ENCODE measurements around the gene DUSP3. TPM values are rescaled to one million over a fixed set of nuclear protein-coding genes. Genes with fewer than 3 reads are reported as not detected.
"Not testable (repeated sequence)": the region's sequence is repeated elsewhere in the genome, so short reads cannot be mapped to it uniquely, and the experiment has no call there.

The DUSP3 gene
- total RNA-seq, 1 donor from 2014 or later = 77.5 TPM

DNA sequence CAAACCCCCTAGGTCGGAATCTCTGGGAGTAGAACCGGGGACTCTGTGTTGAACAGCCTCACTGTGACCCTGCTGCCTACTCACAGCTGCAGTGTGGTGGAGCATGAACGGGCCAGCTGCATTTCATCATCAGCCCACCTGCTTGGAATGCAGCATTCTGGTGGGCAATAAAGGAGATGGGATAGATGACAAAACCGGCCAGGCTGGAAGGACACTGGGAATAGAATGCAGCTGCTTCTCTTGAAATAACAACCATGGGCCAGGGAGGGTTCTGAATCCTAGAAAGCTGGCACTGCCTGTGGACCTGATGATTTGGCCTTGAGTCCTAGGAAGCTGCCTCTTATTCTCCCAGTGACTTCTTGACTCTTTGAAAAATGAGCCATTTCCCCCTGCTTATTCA is 25.0 kb upstream of the DUSP3 start:
- no peak for DNase-seq (ENCODE audit: extremely low read depth, low read depth, low spot score)

DNA sequence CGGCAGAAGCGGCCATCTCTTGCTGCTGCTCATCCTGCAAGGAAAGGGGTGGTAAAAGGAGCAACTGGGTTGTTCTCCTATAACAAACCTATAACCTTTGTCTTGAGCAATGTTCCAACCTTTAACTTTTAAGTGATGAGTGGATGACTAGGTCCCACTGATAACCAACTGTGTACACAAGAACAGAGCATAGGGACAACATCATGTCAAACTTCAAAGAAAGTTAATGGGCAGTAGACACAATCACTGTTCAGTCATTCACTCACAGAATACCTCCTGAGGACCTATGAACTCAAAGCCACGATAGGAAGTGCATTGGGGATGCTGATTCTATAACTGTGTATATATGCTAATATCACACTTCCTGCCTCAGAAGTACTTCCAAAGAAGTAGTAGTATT is 23.1 kb upstream of the DUSP3 start:
- no peak for DNase-seq (ENCODE audit: extremely low read depth, low read depth, low spot score)

DNA sequence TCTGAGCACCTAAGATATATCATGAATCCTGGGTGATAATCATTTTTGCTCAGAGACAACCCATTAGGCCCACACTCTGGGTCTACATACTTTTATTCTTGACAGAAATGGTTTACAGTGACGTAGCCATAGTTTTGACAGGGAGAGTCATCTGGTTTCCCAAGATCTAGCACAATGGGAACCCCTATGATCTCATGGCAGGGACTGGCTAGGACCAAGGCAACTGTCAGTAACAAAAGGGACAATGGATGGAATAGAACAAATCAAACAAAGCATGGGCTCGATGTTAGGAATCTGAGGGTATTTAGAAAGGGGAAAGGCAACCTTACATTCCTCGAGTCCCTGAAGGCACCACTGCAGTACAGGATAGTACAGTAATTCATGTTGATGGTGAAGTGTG is 22.0 kb upstream of the DUSP3 start:
- DNase-seq (ENCODE audit: extremely low read depth, low read depth, low spot score) = no peak

DNA sequence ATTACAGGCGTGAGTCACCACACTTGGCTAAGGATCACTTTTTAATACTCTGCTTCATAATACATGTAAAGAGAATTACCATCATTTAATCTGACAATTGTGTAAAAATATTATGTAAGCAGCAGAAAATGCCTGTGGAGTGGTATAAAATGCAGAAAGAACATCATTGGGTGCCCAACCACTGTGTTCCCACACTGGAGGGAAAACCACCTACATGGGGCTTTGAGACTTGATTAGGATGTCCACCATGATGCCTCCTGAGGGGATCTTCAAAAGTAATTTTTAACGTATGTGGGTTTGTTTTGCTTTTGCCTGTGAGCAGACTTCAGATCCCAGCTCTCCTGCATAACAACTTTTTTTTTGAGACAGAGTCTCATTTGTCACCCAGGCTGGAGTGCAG is 20.3 kb upstream of the DUSP3 start:
- no peak for DNase-seq (ENCODE audit: extremely low read depth, low read depth, low spot score)

DNA sequence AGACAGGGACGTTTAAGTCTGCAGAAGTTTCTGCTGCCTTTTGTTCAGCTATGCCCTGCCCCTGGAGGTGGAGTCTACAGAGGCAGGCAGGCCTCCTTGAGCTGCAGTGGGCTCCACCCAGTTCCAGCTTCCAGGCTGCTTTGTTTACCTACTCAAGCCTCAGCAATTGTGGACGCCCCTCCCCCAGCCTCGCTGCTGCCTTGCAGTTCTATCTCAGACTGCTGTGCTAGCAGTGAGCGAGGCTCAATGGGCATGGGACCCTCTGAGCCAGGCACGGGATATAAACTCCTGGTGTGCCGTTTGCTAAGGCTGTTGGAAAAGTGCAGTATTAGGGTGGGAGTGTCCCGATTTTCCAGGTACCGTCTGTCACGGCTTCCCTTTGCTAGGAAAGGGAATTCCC is 19.2 kb upstream of the DUSP3 start:
- DNase-seq (ENCODE audit: extremely low read depth, low read depth, low spot score) = not testable (repeated sequence)

DNA sequence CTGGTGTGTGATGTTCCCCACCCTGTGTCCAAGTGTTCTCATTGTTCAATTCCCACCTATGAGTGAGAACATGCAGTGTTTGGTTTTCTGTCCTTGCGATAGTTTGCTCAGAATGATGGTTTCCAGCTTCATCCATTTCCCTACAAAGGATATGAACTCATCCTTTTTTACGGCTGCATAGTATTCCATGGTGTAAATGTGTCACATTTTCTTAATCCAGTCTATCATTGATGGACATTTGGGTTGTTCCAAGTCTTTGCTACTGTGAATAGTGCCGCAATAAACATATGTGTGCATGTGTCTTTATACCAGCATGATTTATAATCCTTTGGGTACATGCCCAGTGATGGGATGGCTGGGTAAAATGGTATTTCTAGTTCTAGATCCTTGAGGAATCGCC is 13.9 kb upstream of the DUSP3 start:
- not testable (repeated sequence) for DNase-seq (ENCODE audit: extremely low read depth, low read depth, low spot score)

DNA sequence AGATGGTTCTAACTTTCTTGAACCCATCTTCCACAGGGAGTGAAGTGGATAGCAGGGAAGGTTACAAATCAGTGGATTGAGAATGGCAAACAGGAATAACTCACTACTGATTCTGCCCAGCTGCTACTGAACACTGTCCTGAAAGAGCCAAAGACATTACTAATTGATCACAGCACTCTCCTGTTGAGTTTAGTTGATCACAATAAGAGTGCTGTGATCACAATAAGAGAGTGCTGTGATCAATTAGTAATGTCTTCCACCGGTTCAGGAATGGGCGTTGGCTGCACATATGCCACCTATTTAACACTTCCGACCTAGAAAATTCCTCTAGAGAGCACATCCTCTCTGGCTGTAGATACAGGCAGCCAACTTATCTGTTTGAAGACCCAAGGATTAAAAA is 12.8 kb upstream of the DUSP3 start:
- no peak for DNase-seq (ENCODE audit: extremely low read depth, low read depth, low spot score)

DNA sequence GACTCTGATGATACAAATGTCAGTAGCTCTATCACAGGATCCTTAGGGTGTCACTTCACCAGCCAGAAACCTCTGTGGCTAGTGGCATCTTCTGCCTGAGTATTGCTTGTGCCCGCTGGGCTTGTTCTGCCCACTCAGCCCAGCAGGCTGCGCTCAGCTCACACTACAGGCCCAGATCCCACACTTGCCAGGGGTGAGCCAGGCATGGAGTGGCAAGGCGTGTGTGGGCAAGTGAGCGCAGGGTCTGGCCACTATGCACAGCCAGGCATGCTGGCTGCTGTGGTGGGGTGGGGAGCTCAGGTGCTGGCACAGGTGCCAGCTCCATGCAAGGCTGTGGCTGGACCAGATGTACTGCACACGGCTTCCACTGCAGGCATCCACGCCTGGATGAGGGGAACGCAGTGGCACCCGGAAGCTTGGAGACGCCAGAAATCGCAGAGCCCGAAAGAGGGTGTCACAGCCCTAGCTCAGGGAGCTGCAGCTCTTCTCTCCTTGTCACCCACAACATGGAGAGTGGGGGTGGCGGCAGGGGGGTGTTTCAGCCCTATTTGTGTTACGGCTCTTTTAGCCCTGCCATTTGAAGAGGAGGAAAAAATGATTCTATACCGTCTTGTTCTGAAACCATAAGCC is 11.6 kb upstream of the DUSP3 start:
- DNase-seq (ENCODE audit: extremely low read depth, low read depth, low spot score) = no peak

DNA sequence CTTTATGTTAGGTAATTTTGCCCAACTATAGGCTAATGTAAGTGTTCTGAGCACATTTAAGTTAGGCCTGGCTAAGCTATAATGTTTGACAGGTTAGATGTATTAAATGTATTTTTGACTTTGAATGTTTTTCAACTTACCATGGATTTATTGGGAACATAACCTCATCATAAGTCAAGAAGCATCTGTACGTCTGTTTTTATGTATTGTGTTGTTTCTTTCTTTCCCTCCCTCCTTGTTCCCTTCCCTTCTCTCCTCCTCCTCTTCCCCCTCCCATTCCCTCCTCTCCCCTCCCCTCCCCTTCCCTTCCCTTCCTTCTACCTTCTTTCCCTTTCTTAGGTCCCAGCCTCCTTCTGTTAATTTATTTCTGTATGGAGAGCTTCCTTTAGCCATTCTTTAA is 10.7 kb upstream of the DUSP3 start:
- DNase-seq (ENCODE audit: extremely low read depth, low read depth, low spot score) = no peak

DNA sequence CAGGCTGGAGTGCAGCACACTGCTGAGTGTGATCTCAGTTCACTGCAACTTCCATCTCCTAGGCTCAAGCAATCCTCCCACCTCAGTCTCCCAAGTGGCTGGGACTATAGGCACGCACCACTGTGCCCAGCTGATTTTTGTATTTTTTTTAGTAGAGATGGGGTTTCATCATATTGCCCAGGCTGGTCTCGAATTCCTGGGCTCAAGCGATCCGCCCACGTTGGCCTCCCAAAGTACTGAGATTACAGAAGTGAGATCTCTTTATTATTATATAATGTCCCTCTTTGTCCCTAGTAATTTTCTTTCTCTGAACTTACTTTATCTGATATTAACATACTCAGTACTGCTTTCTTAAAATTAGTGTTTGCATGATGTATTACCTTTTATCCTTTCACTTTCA is 9.8 kb upstream of the DUSP3 start:
- DNase-seq (ENCODE audit: extremely low read depth, low read depth, low spot score) = no peak

DNA sequence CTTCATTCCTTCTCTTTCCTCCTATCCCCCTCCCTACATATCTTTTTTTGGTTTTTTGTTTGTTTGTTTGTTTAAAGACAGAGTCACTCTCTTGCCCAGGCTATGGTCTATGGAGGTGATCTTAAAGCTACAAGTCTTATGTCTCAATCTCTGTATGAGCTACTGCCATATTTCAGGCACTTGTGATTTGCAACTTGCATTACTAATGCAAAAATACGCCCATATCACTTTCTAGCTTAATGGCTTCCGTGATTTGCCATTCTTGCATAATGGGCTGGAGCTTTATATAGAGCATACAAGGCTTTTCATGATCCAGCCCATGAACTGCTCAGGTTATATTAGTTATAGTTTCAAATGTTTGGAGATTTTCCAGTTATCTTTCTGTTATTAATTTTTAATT is 9.0 kb upstream of the DUSP3 start:
- no peak for DNase-seq (ENCODE audit: extremely low read depth, low read depth, low spot score)

DNA sequence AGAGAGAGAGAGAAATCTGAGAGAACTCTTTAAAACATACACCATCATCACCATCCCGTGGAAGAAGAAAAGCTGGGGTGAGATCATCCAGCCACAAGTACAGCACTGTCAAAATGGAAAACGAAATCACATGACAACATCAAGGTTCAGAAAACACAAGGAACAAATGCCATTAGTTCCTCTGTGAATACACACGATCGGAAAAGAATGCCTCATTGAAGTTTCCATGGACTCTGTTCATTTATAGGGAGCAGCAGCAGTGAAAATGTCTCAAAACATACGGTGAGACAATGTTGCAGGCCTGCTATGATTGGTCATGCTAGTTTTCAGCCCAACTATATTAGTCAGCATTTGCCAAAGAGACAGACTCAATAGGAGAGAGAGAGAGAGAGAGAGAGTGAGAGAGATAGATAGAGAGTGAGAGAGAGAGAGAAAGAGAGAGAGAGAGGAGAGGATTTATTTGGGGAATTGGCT is 5.9 kb upstream of the DUSP3 start:
- DNase-seq (ENCODE audit: extremely low read depth, low read depth, low spot score) = no peak

DNA sequence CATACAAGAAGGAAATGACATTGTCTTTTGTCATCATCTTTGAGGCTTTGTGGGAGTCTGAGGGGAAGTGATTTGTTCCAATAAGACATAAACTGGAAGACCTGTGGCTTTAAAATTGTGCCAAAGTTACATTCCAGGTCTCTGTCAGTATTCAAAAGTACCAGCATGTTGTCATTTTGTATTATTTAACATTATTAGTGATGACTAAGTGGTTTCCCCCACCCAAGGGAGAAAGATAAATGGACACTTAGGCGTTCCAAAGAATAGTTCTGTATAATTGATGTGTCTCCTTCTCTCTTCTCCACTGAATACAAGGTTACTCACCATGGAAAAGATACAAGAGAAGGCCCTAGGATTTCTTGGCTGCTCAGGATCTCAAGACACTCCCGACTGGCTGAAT is 5.3 kb upstream of the DUSP3 start:
- no peak for DNase-seq (ENCODE audit: extremely low read depth, low read depth, low spot score)

DNA sequence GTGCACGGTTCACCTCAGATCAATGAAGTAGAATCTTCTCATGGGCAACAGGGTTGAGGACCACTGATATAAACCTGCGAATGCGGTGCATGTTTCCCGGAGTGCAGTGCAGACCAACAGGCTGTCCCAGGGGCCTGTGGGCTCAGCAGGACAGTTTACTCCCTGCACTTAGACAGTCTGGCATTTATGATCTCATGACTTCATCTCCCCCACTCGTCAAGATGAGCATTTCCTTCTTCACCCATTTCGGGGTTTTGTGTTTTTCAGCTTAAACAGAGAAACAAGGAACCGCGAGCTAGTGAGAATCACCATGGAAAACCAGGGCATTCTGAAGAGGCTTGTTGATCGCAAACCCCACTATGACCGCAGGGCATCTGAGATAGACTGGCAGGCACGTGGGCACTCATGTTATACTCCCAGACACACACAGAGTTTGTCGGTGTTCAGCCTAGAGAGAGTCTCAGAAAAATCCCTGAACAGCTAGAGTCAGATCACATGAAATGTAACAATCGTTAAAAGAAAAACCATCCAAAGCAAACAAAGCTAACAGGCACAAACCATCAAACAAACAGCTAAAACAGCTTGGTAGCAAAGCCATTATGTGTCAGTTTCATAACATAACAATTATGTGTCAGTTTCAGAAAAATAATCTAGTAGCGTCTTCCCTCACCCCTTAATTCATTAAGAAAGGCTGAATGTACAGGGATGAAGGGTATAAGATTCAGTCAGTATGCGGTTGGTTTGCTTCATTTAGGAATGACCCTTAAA is 4.3 kb upstream of the DUSP3 start:
- DNase-seq (ENCODE audit: extremely low read depth, low read depth, low spot score) = no peak

DNA sequence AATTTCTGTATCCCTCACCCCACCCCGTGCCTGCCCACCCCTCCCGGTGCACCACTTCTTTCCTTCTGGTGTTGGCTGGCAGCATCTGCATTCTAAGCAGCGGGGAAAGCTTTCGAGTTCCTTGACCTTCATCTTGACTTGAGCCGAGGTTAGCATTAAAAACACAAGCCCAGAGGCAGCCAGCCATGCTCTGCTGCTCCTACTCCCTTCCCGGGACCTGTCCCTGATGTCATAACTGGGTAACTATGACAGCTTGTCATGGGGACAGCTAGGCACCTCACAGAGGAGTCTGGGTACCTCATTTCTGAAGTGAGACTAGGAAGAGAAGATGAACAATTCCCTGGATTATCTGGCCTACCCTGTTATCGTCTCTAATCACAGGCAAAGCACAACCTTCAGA is 1.4 kb upstream of the DUSP3 start, which contains the start of gene CFAP97D1:
Gene CFAP97D1, plus strand, starts transcription at position 301 of the 400 bp plus-strand sequence. Its CDS starts 28 bp downstream, at position 329.
- no peak for DNase-seq (ENCODE audit: extremely low read depth, low read depth, low spot score)

DNA sequence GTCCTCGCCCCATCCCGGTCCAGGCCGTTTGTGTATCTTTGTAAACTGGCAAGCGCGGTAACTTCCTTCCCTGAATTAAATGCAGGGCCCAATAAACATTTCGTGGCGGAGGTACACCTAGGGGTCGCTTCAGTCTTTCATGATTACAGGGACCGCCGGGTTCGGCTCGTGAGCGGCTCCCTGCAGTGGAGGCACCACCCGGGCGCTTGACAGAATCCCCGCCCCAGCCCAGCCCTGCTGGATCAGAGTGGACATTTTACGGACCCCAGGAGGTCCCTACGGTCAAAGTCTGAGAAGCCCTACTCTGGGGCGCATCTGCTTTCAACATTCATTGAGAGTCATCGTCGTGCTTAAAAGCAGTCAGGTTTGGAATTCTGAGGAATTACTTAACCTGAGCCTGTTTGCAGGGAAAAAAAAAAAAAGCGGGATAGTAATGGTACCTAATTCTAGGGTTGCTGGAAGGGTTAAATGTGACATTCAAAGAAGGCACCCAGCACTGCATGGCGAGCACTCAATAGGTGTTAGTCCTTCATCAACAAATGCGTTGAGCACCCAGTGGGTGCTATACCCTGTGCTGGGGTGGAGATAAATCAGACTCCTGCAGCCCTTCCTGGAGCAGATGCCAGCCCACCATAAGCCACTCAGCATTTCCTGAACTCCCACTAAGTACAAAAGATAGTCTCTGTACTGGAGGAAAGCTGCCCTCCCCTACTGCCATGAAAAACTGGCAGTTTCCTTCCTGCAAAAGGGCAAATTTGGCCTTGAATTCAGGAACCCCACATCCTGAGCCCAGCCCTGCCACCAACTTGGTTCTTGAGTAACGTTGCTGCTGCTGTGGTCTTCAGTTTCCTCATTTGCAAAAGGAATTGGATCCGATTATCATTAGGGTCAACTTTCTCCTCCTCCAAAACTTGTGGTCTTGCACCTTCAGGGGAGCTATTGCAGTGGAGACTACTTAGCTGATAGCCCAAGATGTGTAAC is 658 bp upstream of the DUSP3 start:
- DNase-seq (ENCODE audit: extremely low read depth, low read depth, low spot score) = no peak

DNA sequence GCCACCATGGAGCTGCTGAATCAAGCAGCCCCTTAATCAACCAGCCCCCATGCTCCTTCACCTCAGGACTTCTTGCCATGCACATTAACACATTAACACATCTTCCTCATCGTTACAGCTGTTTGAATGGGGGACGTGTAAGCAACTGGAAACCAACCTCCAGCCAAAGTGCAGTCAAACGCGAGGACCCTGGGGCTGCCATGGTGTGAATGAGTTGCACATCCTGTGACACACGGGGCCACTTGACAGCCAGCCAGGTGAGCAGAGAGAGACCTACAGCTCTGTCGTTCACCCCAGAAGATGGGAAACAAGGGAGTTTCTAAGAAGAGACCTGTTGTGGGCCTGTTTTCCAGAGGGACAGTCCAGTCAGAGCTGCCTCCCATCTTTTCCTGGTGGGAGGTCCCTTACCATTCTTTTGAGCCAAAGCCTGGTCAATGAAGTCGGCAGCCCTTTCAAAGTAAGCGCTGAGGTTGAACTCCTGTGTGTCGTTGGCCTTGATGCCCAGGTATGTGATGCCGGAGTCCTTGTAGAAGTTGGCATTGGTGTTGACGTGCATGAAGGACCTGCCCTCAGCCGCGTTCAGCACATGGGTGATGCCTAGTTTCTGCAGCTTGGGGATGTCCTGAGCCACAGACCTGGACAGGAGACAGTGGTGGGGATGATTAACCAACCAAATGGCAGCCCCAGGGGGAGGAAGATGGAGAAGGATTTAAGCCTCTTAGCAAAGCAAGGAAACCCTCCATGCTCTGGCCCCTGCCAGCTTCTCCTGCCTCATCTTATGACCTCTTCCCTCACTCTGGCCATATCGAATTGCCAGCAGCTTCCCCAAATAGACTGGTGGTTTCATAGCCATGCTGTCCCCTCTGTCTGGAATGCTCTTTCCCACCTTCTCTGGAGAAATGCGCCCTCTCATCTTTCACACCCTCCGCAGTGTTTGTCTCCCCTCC is 4.2 kb downstream of the DUSP3 start:
- no peak for DNase-seq (ENCODE audit: extremely low read depth, low read depth, low spot score)

DNA sequence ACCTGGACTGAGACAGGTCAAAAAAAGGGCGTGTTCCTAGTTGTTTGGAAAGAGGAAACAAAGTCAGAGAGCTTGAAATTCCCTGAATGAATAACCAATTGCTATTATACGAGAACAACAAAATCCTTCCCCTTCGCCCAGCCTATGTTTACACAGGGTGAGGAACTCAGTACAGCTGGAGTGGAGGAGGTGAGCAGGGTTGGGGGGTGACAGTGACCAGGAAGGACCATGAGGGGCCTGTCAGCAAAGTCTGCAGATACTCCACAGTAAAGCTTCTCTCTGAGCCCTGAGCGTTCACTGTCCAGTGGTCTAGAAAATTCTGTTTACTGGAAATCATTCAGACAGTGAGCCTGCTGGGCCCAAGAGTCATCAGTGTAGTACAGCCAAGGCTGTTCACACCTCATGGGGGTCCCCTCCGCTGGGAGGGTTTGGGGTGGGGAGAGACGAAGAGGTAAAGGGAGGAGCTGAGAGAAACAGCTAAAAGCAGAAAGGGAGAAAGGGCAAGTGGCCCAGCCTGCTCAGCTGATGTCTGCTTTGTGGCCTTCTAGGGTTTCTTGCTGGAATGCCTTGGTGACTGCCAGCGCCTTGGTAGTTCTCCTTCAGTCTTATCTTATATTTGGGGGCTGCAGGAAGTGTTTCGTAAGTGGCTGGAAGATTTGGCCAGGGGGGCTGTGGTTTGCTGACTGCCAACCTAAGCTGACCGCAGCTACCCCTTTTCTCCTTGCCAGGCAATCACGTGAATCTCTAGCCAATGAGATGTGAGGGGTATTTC is 5.7 kb downstream of the DUSP3 start:
- DNase-seq (ENCODE audit: extremely low read depth, low read depth, low spot score) = no peak

DNA sequence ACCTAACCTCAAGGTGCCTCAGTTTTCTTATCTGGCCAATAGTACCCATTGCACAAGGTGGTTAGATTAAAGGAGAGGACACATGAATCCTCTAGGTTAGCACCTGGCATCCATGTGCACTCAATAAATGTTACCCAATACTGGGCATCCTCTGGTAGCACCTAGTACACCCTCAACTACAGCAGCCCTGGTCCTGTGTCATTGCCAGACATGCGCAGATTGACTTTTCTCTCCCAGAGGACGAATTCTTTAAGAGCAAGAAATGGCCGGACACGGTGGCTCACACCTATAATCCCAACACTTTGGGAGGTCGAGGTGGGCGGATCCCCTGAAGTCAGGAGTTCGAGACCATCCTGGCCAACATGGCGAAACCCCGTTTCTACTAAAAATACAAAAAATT is 7.3 kb downstream of the DUSP3 start:
- DNase-seq (ENCODE audit: extremely low read depth, low read depth, low spot score) = no peak

All from glomerular endothelial cell (primary cell).